IMR-90 (cell line): Measurements from ENCODE around the gene LYPD6. TPM values are rescaled to one million over a fixed set of nuclear protein-coding genes. Genes with fewer than 3 reads are reported as not detected.

ENCODE experiments used
- ATAC-seq: fragments of 200-7000 bp; cut with Tn5 transposase; 2 replicates; pipeline ENCODE4 v1.9.1; 2020; ENCODE audit warnings: low read depth, mild to moderate bottlenecking, moderate library complexity
- BruUV-seq: library from RNA; stranded (reverse); fragments of 400-500 nt; replicated peaks from 2 replicates; lab custom pipeline; 2021; lab: Mats Ljungman, UMichigan
- CTCF ChIA-PET: fragments of 300-600 bp; formaldehyde crosslinking; extraction: SDS; loops from one replicate; lab custom pipeline; 2021; ENCODE audit warnings: antibody characterized with exemption; lab: Yijun Ruan, JAX
- POLR2A ChIA-PET: fragments of 300-600 bp; sonication (Branson Sonifier 250); formaldehyde crosslinking; loops from one replicate; lab custom pipeline; 2022; ENCODE audit warnings: antibody characterized with exemption; ENCODE audit not compliant: unreplicated experiment; lab: Charles Lee
- DNase-seq: peaks from one replicate; pipeline ENCODE4 v3.0.0; 2013
- H2AFZ ChIP-seq: replicated peaks from 2 replicates; pipeline ENCODE3; 2013; ENCODE audit warnings: low read length, mild to moderate bottlenecking; ENCODE audit not compliant: poor library complexity
- H2AK5ac ChIP-seq: 2 replicates; pipeline ENCODE4 v1.6.1; 2013; ENCODE audit warnings: low read depth, low read length, inconsistent platforms
- H2AK9ac ChIP-seq: replicated peaks from 2 replicates; pipeline ENCODE3; 2013; ENCODE audit warnings: mild to moderate bottlenecking, low read depth, low read length, moderate library complexity; ENCODE audit not compliant: poor library complexity
- H2BK120ac ChIP-seq: 2 replicates; pipeline ENCODE4 v1.6.1; 2013; ENCODE audit warnings: low read depth, low read length, inconsistent platforms
- H2BK15ac ChIP-seq: 3 replicates; pipeline ENCODE4 v1.6.1; 2013; ENCODE audit warnings: low read depth, low read length, inconsistent platforms
- H2BK20ac ChIP-seq: 2 replicates; pipeline ENCODE4 v1.6.1; 2013; ENCODE audit warnings: low read depth, mild to moderate bottlenecking, inconsistent platforms, low read length, moderate library complexity
- H2BK5ac ChIP-seq: 2 replicates; pipeline ENCODE4 v1.6.1; 2013; ENCODE audit warnings: mild to moderate bottlenecking, low read depth, low read length, inconsistent platforms; ENCODE audit not compliant: poor library complexity, severe bottlenecking
- H3K14ac ChIP-seq: replicated peaks from 2 replicates; pipeline ENCODE4 v1.6.1; 2013; ENCODE audit warnings: low read depth, low read length, inconsistent platforms
- H3K18ac ChIP-seq: 2 replicates; pipeline ENCODE4 v1.6.1; 2013; ENCODE audit warnings: low read depth, low read length, control low read depth
- H3K23ac ChIP-seq: 2 replicates; pipeline ENCODE4 v1.6.1; 2013; ENCODE audit warnings: low read depth, low read length, inconsistent platforms
- H3K27ac ChIP-seq: 2 replicates; pipeline ENCODE4 v1.5.1; 2013; ENCODE audit warnings: mild to moderate bottlenecking, control low read depth, low read length; ENCODE audit not compliant: insufficient read depth
- H3K27me3 ChIP-seq: 2 replicates; pipeline ENCODE4 v1.6.1; 2013; ENCODE audit warnings: low read length; ENCODE audit not compliant: control insufficient read depth, insufficient read depth
- H3K36me3 ChIP-seq: 2 replicates; pipeline ENCODE4 v1.6.1; 2013; ENCODE audit warnings: low read length, mixed read lengths; ENCODE audit not compliant: control insufficient read depth, insufficient read depth
- H3K4ac ChIP-seq: 2 replicates; pipeline ENCODE4 v1.6.1; 2013; ENCODE audit warnings: low read depth, low read length, inconsistent platforms
- H3K4me1 ChIP-seq: 2 replicates; pipeline ENCODE4 v1.6.1; 2013; ENCODE audit warnings: low read length, mixed read lengths; ENCODE audit not compliant: control insufficient read depth, insufficient read depth
- H3K4me2 ChIP-seq: 2 replicates; pipeline ENCODE4 v1.6.1; 2013; ENCODE audit warnings: low read depth, mild to moderate bottlenecking, control low read depth, low read length, moderate library complexity
- H3K4me3 ChIP-seq: 2 replicates; pipeline ENCODE4 v1.5.1; 2013; ENCODE audit warnings: low read depth, mild to moderate bottlenecking, control low read depth, low read length, moderate library complexity; ENCODE audit not compliant: insufficient read depth
- H3K56ac ChIP-seq: 2 replicates; pipeline ENCODE4 v1.6.1; 2013; ENCODE audit warnings: low read length, inconsistent platforms; ENCODE audit not compliant: insufficient read depth; ENCODE audit errors: extremely low read depth
- H3K79me1 ChIP-seq, 2 experiments: 2 replicates each; pipeline ENCODE4 v1.6.1; 2013; ENCODE audit warnings: low read length in 2 of 2, inconsistent platforms in 1 of 2, low read depth in 1 of 2
- H3K9ac ChIP-seq: 2 replicates; pipeline ENCODE4 v1.6.1; 2013; ENCODE audit warnings: low read depth, low read length, control low read depth
- H3K9me1 ChIP-seq: 2 replicates; pipeline ENCODE4 v1.6.1; 2013; ENCODE audit warnings: low read length, inconsistent platforms; ENCODE audit not compliant: insufficient read depth
- H3K9me3 ChIP-seq: 2 replicates; pipeline ENCODE4 v1.6.1; 2013; ENCODE audit warnings: low read length; ENCODE audit not compliant: control insufficient read depth, insufficient read depth
- H4K20me1 ChIP-seq: 2 replicates; pipeline ENCODE4 v1.6.1; 2013; ENCODE audit warnings: low read length, inconsistent platforms; ENCODE audit not compliant: insufficient read depth
- H4K5ac ChIP-seq: 2 replicates; pipeline ENCODE4 v1.6.1; 2013; ENCODE audit warnings: mild to moderate bottlenecking, low read depth, low read length, control low read depth
- H4K8ac ChIP-seq, 2 experiments: 2 replicates each; pipeline ENCODE4 v1.6.1; 2013; ENCODE audit warnings: low read depth in 2 of 2, low read length in 2 of 2, control low read depth in 1 of 2, inconsistent platforms in 1 of 2
- H4K91ac ChIP-seq: 2 replicates; pipeline ENCODE4 v1.6.1; 2013; ENCODE audit warnings: low read depth, low read length, inconsistent platforms; ENCODE audit not compliant: insufficient read depth
- BHLHE40 ChIP-seq: fragments of 150-350 bp; IDR thresholded peaks from 2 replicates; pipeline ENCODE4 v1.6.1; 2016; ENCODE audit warnings: mild to moderate bottlenecking, low read depth, low read length
- CHD1 ChIP-seq: IDR thresholded peaks from 2 replicates; pipeline ENCODE4 v1.6.1; 2012; ENCODE audit warnings: low read depth, low read length, improper control_type of control experiment
- ELK1 ChIP-seq: fragments of 150-350 bp; IDR thresholded peaks from 2 replicates; pipeline ENCODE4 v1.6.1; 2016; ENCODE audit warnings: low read depth, mild to moderate bottlenecking, low read length, moderate library complexity, borderline replicate concordance
- FOS ChIP-seq: fragments of 150-350 bp; IDR thresholded peaks from 2 replicates; pipeline ENCODE4 v1.6.1; 2016; ENCODE audit warnings: low read depth, low read length
- MAZ ChIP-seq: IDR thresholded peaks from 2 replicates; pipeline ENCODE4 v1.6.1; 2012; ENCODE audit warnings: low read depth, mild to moderate bottlenecking, low read length, improper control_type of control experiment, moderate library complexity, borderline replicate concordance
- NFE2L2 ChIP-seq: fragments of 150-350 bp; IDR thresholded peaks from 2 replicates; pipeline ENCODE4 v1.6.1; 2016; ENCODE audit warnings: low read depth, mild to moderate bottlenecking, low read length
- POLR2A ChIP-seq: IDR thresholded peaks from 2 replicates; pipeline ENCODE4 v1.6.1; 2012; ENCODE audit warnings: mild to moderate bottlenecking, low read depth, low read length
- RAD21 ChIP-seq: IDR thresholded peaks from 2 replicates; pipeline ENCODE4 v1.6.1; 2012; ENCODE audit warnings: low read length, improper control_type of control experiment
- RCOR1 ChIP-seq: IDR thresholded peaks from 2 replicates; pipeline ENCODE4 v1.6.1; 2012; ENCODE audit warnings: mild to moderate bottlenecking, low read length, improper control_type of control experiment; ENCODE audit not compliant: insufficient replicate concordance
- RFX5 ChIP-seq: IDR thresholded peaks from 2 replicates; pipeline ENCODE4 v1.8.0; 2012; ENCODE audit warnings: low read depth, mild to moderate bottlenecking, low read length, moderate library complexity
- dilution Hi-C: fragments of 300-500 bp; cut with HindIII; formaldehyde crosslinking; loops from one replicate; pipeline ENCODE4 v1.14.3; 2018; ENCODE audit warnings: low sequenced_read_pairs; ENCODE audit not compliant: unreplicated experiment
- in situ Hi-C: fragments of 300-500 bp; cut with MboI; formaldehyde crosslinking; loops from 3 replicates; pipeline ENCODE4 v1.14.3; 2019; ENCODE audit warnings: low sequenced_read_pairs, inconsistent platforms, mixed read lengths
- intact Hi-C: fragments of 100-400 bp; cut with micrococcal nuclease; formaldehyde crosslinking; loops from 2 replicates; pipeline ENCODE4 v1.10.0; 2022
- polyA plus RNA-seq, 3 experiments: library from polyadenylated mRNA; depleted of rRNA; stranded (reverse); fragments of >200 nt; gene quantifications; 2 replicates each; pipeline ENCODE4 v1.2.3, GENCODE V29; 2012; ENCODE audit warnings: low replicate concordance in 1 of 3
- total RNA-seq: library from RNA; depleted of rRNA; stranded (reverse); fragments of >200 nt; gene quantifications from 2 replicates; pipeline ENCODE4 v1.2.3, GENCODE V29; 2012
- TF ChIP-seq, protein P1 (sequence below): fragments of 150-350 bp; IDR thresholded peaks from 2 replicates; pipeline ENCODE4 v1.6.1; 2017; ENCODE audit warnings: mild to moderate bottlenecking, antibody characterized with exemption, low read length, low read depth

LYPD6 gene
- total and polyA plus RNA-seq, 2 of the 4 experiments (the other 2 are of a cell fraction): 0.87 to 0.90 TPM

DNA sequence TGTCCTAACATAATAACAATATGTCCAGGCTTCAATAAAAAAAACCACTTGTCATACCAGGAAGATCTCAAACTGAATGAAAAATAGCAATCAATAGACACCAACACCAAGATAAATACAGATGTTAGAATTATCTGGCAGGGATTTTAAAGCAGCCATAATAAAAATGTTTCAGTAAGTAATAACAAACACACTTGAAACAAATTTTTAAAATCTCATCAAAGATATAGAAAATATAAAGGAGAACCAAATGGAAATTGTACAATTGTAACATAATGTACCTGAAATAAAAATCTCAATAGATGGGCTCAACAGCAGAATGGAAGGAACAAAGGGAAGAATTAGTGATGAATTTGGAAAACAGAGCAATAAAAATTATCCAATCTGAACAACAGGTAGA is 128.1 kb downstream of the LYPD6 start:
- H2BK5ac ChIP-seq: no peak overlapping the region
- no peaks in the 10 kb centered on the region for H3K79me1 ChIP-seq
- no peak overlapping the region for H4K8ac ChIP-seq
- no peak overlapping the region for H3K4ac ChIP-seq
- POLR2A ChIA-PET: no interaction called here
- H3K14ac ChIP-seq: no peak overlapping the region
- H4K91ac ChIP-seq: no peak overlapping the region
- ATAC-seq (no peak), DNase-seq (no peak)
- H3K9me1 ChIP-seq: no peaks in the 10 kb centered on the region
- dilution Hi-C loops (no loop called here), in situ Hi-C loops (no loop called here), intact Hi-C loops (no loop called here)
- H2BK20ac ChIP-seq: no peak overlapping the region
- H3K27me3 ChIP-seq: no peaks in the 10 kb centered on the region
- H2BK120ac ChIP-seq: no peak overlapping the region
- H2AK9ac ChIP-seq: no peak overlapping the region
- H2AK5ac ChIP-seq: no peak overlapping the region
- H3K56ac ChIP-seq: no peak overlapping the region
- no TSS peak for BruUV-seq
- no peaks in the 10 kb centered on the region for H4K20me1 ChIP-seq
- H3K23ac ChIP-seq: no peak overlapping the region
- H2BK15ac ChIP-seq: no peak overlapping the region
- no peak overlapping the region for H2AFZ ChIP-seq
- H3K4me1 ChIP-seq: no peaks in the 10 kb centered on the region
- H3K4me3 ChIP-seq: no peak overlapping the region
- H3K27ac ChIP-seq: no peak overlapping the region
- no peak overlapping the region for H3K4me2 ChIP-seq
- TF ChIP-seq MAZ (no peak), CHD1 (no peak), ELK1 (no peak), BHLHE40 (no peak), RCOR1 (no peak), POLR2A (no peak), NFE2L2 (no peak), RFX5 (no peak), RAD21 (no peak), FOS (no peak)
- TF ChIP-seq, protein P1, sequence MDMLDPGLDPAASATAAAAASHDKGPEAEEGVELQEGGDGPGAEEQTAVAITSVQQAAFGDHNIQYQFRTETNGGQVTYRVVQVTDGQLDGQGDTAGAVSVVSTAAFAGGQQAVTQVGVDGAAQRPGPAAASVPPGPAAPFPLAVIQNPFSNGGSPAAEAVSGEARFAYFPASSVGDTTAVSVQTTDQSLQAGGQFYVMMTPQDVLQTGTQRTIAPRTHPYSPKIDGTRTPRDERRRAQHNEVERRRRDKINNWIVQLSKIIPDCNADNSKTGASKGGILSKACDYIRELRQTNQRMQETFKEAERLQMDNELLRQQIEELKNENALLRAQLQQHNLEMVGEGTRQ: no peak
- CTCF ChIA-PET: no interaction called here
- H3K9me3 ChIP-seq: peaks cover 2% of the 10 kb centered on the region; the same call in 1 of the 2 replicates
- H3K9ac ChIP-seq: no peak overlapping the region
- no peak overlapping the region for H3K18ac ChIP-seq
- no peaks in the 10 kb centered on the region for H3K36me3 ChIP-seq
- H4K5ac ChIP-seq: no peak overlapping the region
